Osteoblast (primary cell): ENCODE results near the gene SGK2. TPM values are rescaled to one million over a fixed set of nuclear protein-coding genes. Genes with fewer than 3 reads are reported as not detected.
A peak's percentile ranks its signal among the peaks of the same experiment; 100 is the strongest.

Source experiments
- DNase-seq: peaks from one replicate; pipeline ENCODE4 v3.0.0; 2011; ENCODE audit warnings: low spot score, mixed read lengths; ENCODE audit not compliant: insufficient read length; ENCODE audit errors: missing footprints
- H2AFZ ChIP-seq: 2 replicates; pipeline ENCODE4 v1.6.0; 2011; ENCODE audit warnings: mild to moderate bottlenecking, low read length
- H3K27ac ChIP-seq: 2 replicates; pipeline ENCODE4 v1.5.1; 2011; ENCODE audit warnings: mild to moderate bottlenecking, low read depth, low read length, moderate library complexity
- H3K27me3 ChIP-seq: 2 replicates; pipeline ENCODE4 v1.6.0; 2012; ENCODE audit warnings: mild to moderate bottlenecking, control low read depth, inconsistent platforms, low read length, moderate library complexity; ENCODE audit not compliant: insufficient read depth
- H3K36me3 ChIP-seq: 2 replicates; pipeline ENCODE4 v1.5.1; 2011; ENCODE audit warnings: mild to moderate bottlenecking, low read length, control low read depth, moderate library complexity; ENCODE audit not compliant: insufficient read depth
- H3K4me1 ChIP-seq: 2 replicates; pipeline ENCODE4 v1.5.1; 2011; ENCODE audit warnings: mild to moderate bottlenecking, low read length, control low read depth, moderate library complexity; ENCODE audit not compliant: insufficient read depth
- H3K4me2 ChIP-seq: 2 replicates; pipeline ENCODE4 v1.6.0; 2011; ENCODE audit warnings: mild to moderate bottlenecking, low read length; ENCODE audit not compliant: insufficient read depth
- H3K4me3 ChIP-seq: fragments of 200-600 bp; sonication (generic); 3 replicates; pipeline ENCODE4 v1.5.1; 2012; ENCODE audit warnings: mild to moderate bottlenecking, low read length, inconsistent platforms; ENCODE audit not compliant: insufficient read depth
- H3K79me2 ChIP-seq: 2 replicates; pipeline ENCODE4 v1.6.0; 2012; ENCODE audit warnings: mild to moderate bottlenecking, low read length, control low read depth, inconsistent platforms; ENCODE audit not compliant: insufficient read depth
- H3K9me3 ChIP-seq: 2 replicates; pipeline ENCODE4 v1.5.1; 2011; ENCODE audit warnings: low read depth, low read length, control low read depth
- H4K20me1 ChIP-seq: 2 replicates; pipeline ENCODE4 v1.6.0; 2012; ENCODE audit warnings: mild to moderate bottlenecking, low read length, control low read depth; ENCODE audit not compliant: insufficient read depth
- total RNA-seq: library from RNA; depleted of rRNA; stranded (reverse); fragments of >200 nt; gene quantifications from 2 replicates; pipeline ENCODE4 v1.2.3, GENCODE V29; 2012
- TF ChIP-seq, protein P1 (sequence below): IDR thresholded peaks from 2 replicates; pipeline ENCODE4 v1.5.1; 2011; ENCODE audit warnings: mild to moderate bottlenecking, low read depth, low read length, moderate library complexity; ENCODE audit errors: extremely low read depth

SGK2 gene
- total RNA-seq, 1 donor = under 0.01 TPM

- Histone ChIP-seq H3K27me3 (no peaks in the 10 kb centered on the region), H3K27ac (no peak overlapping the region), H3K9me3 (no peaks in the 10 kb centered on the region), H3K4me2 (no peak overlapping the region), H4K20me1 (peaks cover 7% of the 10 kb centered on the region), H3K4me3 (no peak overlapping the region), H3K4me1 (peaks cover 23% of the 10 kb centered on the region), H2AFZ (no peak overlapping the region), H3K36me3 (no peaks in the 10 kb centered on the region), H3K79me2 (no peaks in the 10 kb centered on the region)
- DNase-seq = no peak
- TF ChIP-seq, protein P1, sequence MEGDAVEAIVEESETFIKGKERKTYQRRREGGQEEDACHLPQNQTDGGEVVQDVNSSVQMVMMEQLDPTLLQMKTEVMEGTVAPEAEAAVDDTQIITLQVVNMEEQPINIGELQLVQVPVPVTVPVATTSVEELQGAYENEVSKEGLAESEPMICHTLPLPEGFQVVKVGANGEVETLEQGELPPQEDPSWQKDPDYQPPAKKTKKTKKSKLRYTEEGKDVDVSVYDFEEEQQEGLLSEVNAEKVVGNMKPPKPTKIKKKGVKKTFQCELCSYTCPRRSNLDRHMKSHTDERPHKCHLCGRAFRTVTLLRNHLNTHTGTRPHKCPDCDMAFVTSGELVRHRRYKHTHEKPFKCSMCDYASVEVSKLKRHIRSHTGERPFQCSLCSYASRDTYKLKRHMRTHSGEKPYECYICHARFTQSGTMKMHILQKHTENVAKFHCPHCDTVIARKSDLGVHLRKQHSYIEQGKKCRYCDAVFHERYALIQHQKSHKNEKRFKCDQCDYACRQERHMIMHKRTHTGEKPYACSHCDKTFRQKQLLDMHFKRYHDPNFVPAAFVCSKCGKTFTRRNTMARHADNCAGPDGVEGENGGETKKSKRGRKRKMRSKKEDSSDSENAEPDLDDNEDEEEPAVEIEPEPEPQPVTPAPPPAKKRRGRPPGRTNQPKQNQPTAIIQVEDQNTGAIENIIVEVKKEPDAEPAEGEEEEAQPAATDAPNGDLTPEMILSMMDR = no peak
These were observed 21.9 kb upstream of the SGK2 start for GRCh38 chr20:43536817-43537440.

DNA sequence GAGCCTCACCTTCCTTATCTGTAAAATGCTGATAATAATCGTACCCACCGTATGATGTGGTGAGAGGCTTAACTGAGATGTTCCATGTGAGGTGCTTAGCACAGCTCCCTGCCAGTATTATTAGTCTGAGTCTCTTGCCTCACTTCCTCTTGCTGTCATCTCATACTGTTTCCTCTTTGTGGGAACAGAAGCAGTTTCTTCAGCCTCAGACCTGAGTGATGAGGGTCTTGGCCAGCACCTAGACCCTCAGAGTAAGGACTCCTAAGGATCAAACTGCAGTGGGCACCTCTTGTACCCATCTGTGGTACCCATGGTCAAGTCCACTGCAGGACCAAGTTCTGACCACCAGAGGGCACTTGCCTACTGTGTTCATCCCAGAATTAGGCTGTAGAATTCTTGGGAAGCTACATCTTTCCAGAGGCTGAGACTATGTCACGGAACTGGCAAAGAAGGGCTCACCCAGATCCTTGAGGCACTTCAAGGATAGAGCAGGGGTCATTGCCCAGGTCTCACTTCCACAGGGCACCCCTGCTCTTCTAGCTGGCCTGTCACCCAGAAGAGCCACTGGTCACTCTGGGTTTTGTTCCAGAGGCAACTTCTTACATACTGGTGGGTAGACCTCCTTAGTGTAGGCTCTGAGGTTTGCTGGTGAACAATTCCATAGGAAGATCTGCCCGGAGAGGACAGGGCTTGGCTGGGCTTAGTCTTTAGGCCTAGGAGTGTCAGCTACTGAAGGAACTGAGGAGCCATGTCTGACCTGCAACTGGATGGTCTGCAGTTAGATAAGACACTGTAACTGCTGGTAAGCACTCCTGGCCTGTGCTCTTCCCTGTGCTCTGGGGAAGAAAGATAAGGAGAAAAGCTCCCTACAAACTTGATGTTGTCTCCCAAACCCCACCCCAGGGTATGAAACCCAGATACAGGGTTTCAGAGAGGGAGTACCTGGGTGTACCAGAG lies 20.6 kb upstream of the SGK2 start:
- TF ChIP-seq, protein P1 = peak; percentile 94
- H3K79me2 ChIP-seq = no peaks in the 10 kb centered on the region
- no peak overlapping the region for H2AFZ ChIP-seq

DNA sequence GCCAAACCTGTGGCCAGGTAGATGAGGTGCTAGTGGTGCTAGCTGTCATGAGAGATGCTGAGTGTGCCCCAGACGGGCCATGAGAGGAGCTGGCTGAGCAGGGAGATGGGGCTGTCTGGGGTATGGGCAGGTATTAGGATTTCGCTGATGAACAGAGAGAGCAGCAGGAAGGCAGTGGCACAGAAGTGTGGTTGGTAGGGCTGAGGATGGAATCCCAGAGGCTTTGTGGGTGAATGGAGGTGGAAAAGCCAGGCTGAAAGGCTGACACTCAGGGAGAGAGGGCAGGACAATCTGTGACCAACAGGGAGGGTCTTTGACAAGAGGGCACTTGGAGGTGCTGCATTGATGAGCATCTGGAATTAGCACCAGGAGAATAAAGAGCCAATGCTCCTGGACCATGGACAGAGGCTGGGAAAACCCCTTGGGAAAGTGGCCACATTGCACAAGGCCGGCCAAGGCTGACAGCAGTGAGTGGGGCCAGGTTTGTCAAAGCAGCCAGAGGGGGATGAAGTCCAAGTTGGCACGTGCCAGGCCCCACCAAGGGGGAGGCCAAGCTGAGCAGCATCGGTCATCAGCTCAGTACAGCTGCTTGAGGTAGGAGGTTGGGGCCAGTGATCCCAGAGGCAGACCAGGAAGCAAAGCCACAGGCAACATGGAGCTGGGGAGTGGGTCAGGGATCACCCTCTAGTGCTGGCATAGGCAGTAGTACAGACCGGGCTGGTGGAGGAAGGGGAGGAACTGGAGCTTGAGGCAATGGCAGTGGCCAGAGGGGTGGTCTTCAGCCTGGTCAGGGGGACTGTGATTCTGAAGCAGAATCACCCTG lies 19.7 kb upstream of the SGK2 start:
- TF ChIP-seq, protein P1 = no peak
- Histone ChIP-seq H2AFZ (no peak overlapping the region), H3K79me2 (no peaks in the 10 kb centered on the region), H3K36me3 (no peaks in the 10 kb centered on the region), H3K4me2 (no peak overlapping the region), H3K4me3 (no peak overlapping the region), H3K27me3 (no peaks in the 10 kb centered on the region), H3K4me1 (peaks cover 10% of the 10 kb centered on the region), H3K27ac (no peak overlapping the region), H4K20me1 (peaks cover 7% of the 10 kb centered on the region), H3K9me3 (no peaks in the 10 kb centered on the region)
- peak; percentile 54 for DNase-seq

More for the DNA sequence above, 20.6 kb upstream of the SGK2 start:
- no peak overlapping the region for H3K4me3 ChIP-seq
- no peak overlapping the region for H3K27ac ChIP-seq
- no peaks in the 10 kb centered on the region for H3K27me3 ChIP-seq
- DNase-seq = peak; percentile 93
- no peaks in the 10 kb centered on the region for H3K36me3 ChIP-seq
- H3K4me1 ChIP-seq = peaks cover 14% of the 10 kb centered on the region
- H3K4me2 ChIP-seq = no peak overlapping the region
- no peaks in the 10 kb centered on the region for H3K9me3 ChIP-seq
- H4K20me1 ChIP-seq = peaks cover 7% of the 10 kb centered on the region
